GM12892 (cell line): Measurements from ENCODE around the gene PSAP.

Source experiments
- POLR2A ChIP-seq: IDR thresholded peaks from 2 replicates; pipeline ENCODE4 v1.6.1; 2011; ENCODE audit warnings: low read depth, low read length, control low read depth
- POLR2AphosphoS5 ChIP-seq: IDR thresholded peaks from 2 replicates; pipeline ENCODE4 v1.6.1; 2011; ENCODE audit warnings: low read depth, low read length, control low read depth
- TAF1 ChIP-seq: IDR thresholded peaks from 2 replicates; pipeline ENCODE4 v1.6.1; 2011; ENCODE audit warnings: low read depth, mild to moderate bottlenecking, control low read depth, low read length, borderline replicate concordance

DNA sequence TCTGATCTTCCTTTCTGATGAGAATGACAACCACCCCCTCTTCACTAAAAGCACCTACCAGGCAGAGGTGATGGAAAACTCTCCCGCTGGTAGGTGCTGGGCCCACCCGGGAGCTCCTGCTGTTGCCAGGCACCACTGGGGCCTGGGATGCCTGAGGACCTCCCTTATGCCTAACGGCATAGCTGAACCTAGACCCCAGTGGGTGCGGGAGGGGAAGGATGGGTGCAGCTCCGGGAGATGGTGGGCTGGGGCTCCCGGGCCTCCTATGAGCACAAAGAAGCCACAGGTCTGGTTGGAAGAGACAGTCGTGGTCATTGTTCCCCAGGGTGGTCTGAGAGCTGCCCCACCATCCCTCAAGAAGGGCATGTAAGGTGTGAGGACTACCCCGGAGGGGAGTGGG is 62.1 kb downstream of the PSAP start:
- TF ChIP-seq POLR2A (no peak), POLR2AphosphoS5 (no peak), TAF1 (no peak)
